ENCODE results near the gene CNEP1R1. TPM values are rescaled to one million over a fixed set of nuclear protein-coding genes. Genes with fewer than 3 reads are reported as not detected.

CNEP1R1 gene
- total and polyA plus RNA-seq, 10 of the 15 experiments (the other 5 are each of a cell fraction or from before 2014, with no cell fraction given): 11.5 to 29.2 (median 15.6) TPM

DNA sequence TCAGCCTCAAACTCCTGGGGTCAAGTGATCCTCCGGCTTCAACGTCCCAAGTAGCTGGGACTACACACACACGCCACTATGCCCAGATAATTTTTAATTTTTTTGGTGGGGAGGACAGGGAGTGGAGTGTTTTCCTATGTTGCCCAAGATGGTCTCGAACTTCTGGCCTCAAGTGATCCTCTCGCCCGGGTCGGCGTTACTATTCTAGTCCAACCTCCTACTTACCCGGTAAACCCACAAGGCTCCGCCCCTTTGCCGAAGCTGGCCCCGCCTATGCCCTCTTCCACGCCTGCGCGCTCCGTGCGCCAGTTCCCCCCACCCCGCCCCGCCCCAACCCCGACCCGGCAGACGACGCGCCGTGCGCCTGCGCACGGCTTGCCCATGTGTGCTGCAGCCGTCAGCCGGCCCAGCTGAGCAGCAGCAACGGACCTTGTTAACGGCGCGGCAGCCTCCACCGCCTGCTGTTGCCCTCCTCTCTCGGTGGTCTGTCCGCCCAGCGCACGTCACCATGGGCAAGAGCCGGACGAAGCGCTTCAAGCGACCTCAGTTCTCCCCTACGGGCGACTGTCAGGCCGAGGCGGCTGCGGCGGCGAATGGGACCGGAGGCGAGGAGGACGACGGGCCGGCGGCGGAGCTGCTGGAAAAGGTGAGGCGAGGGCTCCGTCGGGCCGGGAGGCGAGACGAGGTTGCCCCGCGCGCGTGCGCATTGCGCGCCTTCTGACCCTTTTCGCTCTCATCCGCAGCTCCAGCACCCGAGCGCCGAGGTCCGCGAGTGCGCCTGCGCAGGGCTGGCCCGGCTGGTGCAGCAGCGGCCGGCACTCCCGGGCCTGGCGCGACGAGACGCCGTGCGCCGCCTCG is 40.8 kb downstream of the CNEP1R1 start, which contains the start of gene HEATR3 (continued):
- TF ChIP-seq, protein P1, sequence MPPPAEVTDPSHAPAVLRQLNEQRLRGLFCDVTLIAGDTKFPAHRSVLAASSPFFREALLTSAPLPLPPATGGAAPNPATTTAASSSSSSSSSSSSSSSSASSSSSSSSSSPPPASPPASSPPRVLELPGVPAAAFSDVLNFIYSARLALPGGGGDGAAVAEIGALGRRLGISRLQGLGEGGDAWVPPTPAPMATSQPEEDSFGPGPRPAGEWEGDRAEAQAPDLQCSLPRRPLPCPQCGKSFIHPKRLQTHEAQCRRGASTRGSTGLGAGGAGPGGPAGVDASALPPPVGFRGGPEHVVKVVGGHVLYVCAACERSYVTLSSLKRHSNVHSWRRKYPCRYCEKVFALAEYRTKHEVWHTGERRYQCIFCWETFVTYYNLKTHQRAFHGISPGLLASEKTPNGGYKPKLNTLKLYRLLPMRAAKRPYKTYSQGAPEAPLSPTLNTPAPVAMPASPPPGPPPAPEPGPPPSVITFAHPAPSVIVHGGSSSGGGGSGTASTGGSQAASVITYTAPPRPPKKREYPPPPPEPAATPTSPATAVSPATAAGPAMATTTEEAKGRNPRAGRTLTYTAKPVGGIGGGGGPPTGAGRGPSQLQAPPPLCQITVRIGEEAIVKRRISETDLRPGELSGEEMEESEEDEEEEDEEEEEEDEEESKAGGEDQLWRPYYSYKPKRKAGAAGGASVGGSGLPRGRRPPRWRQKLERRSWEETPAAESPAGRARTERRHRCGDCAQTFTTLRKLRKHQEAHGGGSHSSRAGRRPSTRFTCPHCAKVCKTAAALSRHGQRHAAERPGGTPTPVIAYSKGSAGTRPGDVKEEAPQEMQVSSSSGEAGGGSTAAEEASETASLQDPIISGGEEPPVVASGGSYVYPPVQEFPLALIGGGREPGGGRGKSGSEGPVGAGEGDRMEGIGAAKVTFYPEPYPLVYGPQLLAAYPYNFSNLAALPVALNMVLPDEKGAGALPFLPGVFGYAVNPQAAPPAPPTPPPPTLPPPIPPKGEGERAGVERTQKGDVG (CRISPR knock-in tag; IDR thresholded peaks at IDR 0.05): peak; percentile 39; the same call in 1 of the 2 replicates
- no peak for TF ChIP-seq MTA3 (IDR thresholded peaks at IDR 0.05; ENCODE audit: borderline replicate concordance, low read length)
- no peak for TF ChIP-seq ZNF622 (IDR thresholded peaks at IDR 0.05)
- TF ChIP-seq ESRRA (IDR thresholded peaks at IDR 0.05; ENCODE audit: low read length): no peak
- TF ChIP-seq CBFB (IDR thresholded peaks at IDR 0.05; ENCODE audit: low read depth): no peak
- TF ChIP-seq SREBF1 (IDR thresholded peaks at IDR 0.05; ENCODE audit: low read length): no peak
- TF ChIP-seq, protein P2, sequence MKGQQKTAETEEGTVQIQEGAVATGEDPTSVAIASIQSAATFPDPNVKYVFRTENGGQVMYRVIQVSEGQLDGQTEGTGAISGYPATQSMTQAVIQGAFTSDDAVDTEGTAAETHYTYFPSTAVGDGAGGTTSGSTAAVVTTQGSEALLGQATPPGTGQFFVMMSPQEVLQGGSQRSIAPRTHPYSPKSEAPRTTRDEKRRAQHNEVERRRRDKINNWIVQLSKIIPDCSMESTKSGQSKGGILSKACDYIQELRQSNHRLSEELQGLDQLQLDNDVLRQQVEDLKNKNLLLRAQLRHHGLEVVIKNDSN (IDR thresholded peaks at IDR 0.05; ENCODE audit: borderline replicate concordance, extremely low read length, insufficient read depth, low read depth, low read length): no peak
